Activated naive CD4-positive, alpha-beta T cell treated with anti-CD3 and anti-CD28 coated beads, Interleukin-2, amount 10 ng/mL, durations not matched to agents 7 days and 5 days (primary cell): ENCODE data around the gene UBE2S.
A peak's percentile ranks its signal among the peaks of the same experiment; 100 is the strongest.
"Not testable (repeated sequence)": the region's sequence is repeated elsewhere in the genome, so short reads cannot be mapped to it uniquely, and the experiment has no call there.

Experiments
- CTCF ChIA-PET: fragments of 350-600 bp; sonication (Branson Sonifier 250); formaldehyde crosslinking; loops from one replicate; lab custom pipeline; 2021; ENCODE audit warnings: antibody characterized with exemption; lab: Charles Lee
- DNase-seq: peaks from one replicate; pipeline ENCODE4 v3.0.0-alpha.2; 2020
- H3K27ac Mint-ChIP-seq: one replicate; pipeline ENCODE4 v1.8.0; 2021; ENCODE audit warnings: mild to moderate bottlenecking, moderate library complexity, mixed read lengths
- H3K27me3 Mint-ChIP-seq: one replicate; pipeline ENCODE4 v1.8.0; 2021; ENCODE audit warnings: mild to moderate bottlenecking, mixed read lengths
- H3K36me3 Mint-ChIP-seq: one replicate; pipeline ENCODE4 v1.8.0; 2021; ENCODE audit warnings: mixed read lengths
- H3K4me1 Mint-ChIP-seq: one replicate; pipeline ENCODE4 v1.8.0; 2021; ENCODE audit warnings: mixed read lengths
- H3K4me3 Mint-ChIP-seq: one replicate; pipeline ENCODE4 v1.8.0; 2021; ENCODE audit warnings: mild to moderate bottlenecking, moderate library complexity, mixed read lengths
- H3K9me3 Mint-ChIP-seq: one replicate; pipeline ENCODE4 v1.8.0; 2021; ENCODE audit warnings: mixed read lengths

UBE2S gene

DNA sequence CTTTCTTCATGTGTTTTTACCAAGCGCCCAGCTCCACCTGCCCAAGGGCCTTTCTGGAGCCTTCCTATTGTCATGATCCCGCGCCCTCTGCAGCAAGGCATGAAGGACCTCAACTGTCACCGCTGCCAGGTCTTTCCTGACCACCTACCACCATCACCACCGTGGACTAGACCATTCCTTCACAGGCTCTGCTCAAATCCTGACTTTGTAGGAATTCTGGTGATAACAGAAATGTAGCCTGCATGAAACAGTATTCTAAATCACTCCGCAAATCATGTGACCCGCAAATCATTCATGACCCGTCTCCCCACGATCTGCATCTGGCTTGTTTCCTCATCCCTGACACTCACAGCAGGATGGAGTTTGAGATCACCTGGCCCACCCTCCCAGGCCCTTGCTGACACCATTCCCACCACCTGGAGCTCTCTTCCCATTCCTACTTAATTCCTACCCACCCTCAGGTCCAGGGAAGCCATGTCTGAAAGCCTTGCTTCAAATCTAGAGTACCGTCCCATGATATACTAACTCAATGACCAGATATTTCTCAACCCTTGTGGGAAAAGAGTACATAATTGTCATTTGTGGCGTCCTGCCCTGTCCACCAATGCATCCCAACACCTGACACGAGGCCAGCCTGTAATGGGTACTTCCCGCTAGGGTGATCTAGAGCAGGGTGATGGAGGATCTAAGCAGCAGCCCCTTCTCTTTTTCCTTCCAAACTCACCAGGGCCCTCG, 1.3 kb downstream of the UBE2S start:
- H3K9me3 Mint-ChIP-seq, result peaks cover 13% of the 10 kb centered on the region
- H3K27me3 Mint-ChIP-seq, result peaks cover 18% of the 10 kb centered on the region
- H3K4me3 Mint-ChIP-seq, result peak overlapping the region; percentile 95
- CTCF ChIA-PET, result interaction anchor here (1.0 kb wide), 1 partner anchor 48 kb away, joined by 3 read pairs; no protein-coding TSS in a partner anchor
- H3K4me1 Mint-ChIP-seq, result peaks cover 53% of the 10 kb centered on the region
- peak overlapping the region; percentile 86 for H3K27ac Mint-ChIP-seq
- H3K36me3 Mint-ChIP-seq, result peaks cover 53% of the 10 kb centered on the region
- DNase-seq, result no peak

- CTCF ChIA-PET, result no interaction called here
- DNase-seq, result no peak
- peaks cover 53% of the 10 kb centered on the region for H3K4me1 Mint-ChIP-seq
- peaks cover 58% of the 10 kb centered on the region for H3K36me3 Mint-ChIP-seq
- peak overlapping the region; percentile 86 for H3K27ac Mint-ChIP-seq
- H3K4me3 Mint-ChIP-seq, result peak overlapping the region; percentile 95
- H3K27me3 Mint-ChIP-seq, result peaks cover 12% of the 10 kb centered on the region
- peaks cover 13% of the 10 kb centered on the region for H3K9me3 Mint-ChIP-seq
These were observed 1.9 kb downstream of the UBE2S start for GRCh38 chr19:55405638-55406037.

GRCh38 chr19:55402509-55402908, 5.1 kb downstream of the UBE2S start:
- no peak for DNase-seq
- Mint-ChIP-seq H3K36me3 (peaks cover 53% of the 10 kb centered on the region), H3K9me3 (no peaks in the 10 kb centered on the region), H3K27me3 (no peaks in the 10 kb centered on the region), H3K4me3 (no peak overlapping the region), H3K4me1 (peaks cover 51% of the 10 kb centered on the region), H3K27ac (no peak overlapping the region)
- CTCF ChIA-PET, result interaction anchor here (0.5 kb wide), 1 partner anchor 272 kb away, joined by 3 read pairs; no protein-coding TSS in a partner anchor

DNA sequence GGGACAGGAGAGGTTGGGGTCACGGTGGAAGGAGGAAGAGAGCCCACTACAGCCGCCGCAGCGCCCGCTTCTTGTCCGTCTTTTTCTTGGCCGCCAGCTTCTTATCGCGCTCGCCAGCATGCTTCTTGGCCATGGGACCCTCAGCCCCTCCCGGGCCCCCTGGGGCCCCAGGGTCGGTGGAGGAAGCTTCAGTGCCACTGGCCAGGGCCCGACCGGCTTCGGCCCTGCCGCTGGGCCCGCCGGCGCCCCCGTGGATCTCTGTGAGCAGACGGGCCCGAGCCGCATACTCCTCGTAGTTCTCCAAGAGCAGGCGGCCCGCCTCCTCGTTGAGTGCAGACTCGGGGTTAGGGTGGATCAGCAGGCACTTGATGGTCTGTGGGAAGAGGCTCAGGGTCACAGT, 6.2 kb downstream of the UBE2S start:
- H3K27ac Mint-ChIP-seq, DNase-seq, CTCF ChIA-PET, H3K27me3 Mint-ChIP-seq, H3K9me3 Mint-ChIP-seq, H3K4me3 Mint-ChIP-seq: not testable (repeated sequence)
- H3K36me3 Mint-ChIP-seq, result peaks cover 49% of the 10 kb centered on the region
- peaks cover 49% of the 10 kb centered on the region for H3K4me1 Mint-ChIP-seq

- no peaks in the 10 kb centered on the region for H3K9me3 Mint-ChIP-seq
- DNase-seq, result no peak
- peak overlapping the region; percentile 54 for H3K27ac Mint-ChIP-seq
- CTCF ChIA-PET, result no interaction called here
- H3K27me3 Mint-ChIP-seq, result no peaks in the 10 kb centered on the region
- H3K4me3 Mint-ChIP-seq, result no peak overlapping the region
- H3K36me3 Mint-ChIP-seq, result peaks cover 40% of the 10 kb centered on the region
- H3K4me1 Mint-ChIP-seq, result peaks cover 40% of the 10 kb centered on the region
These were observed 7.1 kb downstream of the UBE2S start for GRCh38 chr19:55400281-55401087.

DNA sequence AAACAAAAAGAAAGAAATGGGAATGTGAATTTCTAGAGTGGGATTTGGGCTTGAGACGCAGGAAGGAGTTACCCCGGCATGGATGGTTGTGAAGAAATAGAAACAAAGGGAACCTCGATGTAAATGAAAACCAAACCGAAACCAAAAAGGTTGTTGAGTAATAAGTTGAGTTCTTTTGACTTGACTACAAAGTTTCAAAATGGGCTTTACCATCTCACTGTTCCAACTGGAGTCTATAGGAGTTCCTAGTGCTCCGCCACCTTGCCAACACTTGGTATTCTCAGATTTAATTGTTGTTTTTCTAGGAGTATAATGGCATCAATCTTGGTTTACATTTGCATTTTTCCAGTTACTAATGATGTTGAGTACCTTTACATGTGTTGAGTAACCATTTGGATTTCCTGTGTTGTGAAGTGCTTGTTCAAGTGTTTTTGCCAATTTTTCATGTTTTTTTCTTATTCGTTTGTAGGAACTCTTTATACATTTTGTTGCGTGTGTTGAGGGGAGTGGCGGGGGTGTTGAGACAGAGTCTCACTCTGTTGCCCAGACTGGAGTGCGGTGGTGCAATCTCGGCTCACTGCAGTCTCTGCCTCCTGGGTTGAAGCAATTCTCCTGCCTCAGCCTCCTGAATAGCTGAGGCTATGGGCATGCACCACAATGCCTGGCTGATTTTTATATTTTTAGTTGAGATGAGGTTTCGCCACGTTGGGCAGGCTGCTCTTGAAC, 9.2 kb downstream of the UBE2S start:
- CTCF ChIA-PET, result interaction anchor here (1.5 kb wide), 1 partner anchor 20 kb away, joined by 3 read pairs; no protein-coding TSS in a partner anchor
- Mint-ChIP-seq H3K9me3 (no peaks in the 10 kb centered on the region), H3K27ac (peak overlapping the region; percentile 72), H3K27me3 (no peaks in the 10 kb centered on the region), H3K4me1 (peaks cover 28% of the 10 kb centered on the region), H3K4me3 (no peak overlapping the region), H3K36me3 (peaks cover 28% of the 10 kb centered on the region)
- no peak for DNase-seq

DNA sequence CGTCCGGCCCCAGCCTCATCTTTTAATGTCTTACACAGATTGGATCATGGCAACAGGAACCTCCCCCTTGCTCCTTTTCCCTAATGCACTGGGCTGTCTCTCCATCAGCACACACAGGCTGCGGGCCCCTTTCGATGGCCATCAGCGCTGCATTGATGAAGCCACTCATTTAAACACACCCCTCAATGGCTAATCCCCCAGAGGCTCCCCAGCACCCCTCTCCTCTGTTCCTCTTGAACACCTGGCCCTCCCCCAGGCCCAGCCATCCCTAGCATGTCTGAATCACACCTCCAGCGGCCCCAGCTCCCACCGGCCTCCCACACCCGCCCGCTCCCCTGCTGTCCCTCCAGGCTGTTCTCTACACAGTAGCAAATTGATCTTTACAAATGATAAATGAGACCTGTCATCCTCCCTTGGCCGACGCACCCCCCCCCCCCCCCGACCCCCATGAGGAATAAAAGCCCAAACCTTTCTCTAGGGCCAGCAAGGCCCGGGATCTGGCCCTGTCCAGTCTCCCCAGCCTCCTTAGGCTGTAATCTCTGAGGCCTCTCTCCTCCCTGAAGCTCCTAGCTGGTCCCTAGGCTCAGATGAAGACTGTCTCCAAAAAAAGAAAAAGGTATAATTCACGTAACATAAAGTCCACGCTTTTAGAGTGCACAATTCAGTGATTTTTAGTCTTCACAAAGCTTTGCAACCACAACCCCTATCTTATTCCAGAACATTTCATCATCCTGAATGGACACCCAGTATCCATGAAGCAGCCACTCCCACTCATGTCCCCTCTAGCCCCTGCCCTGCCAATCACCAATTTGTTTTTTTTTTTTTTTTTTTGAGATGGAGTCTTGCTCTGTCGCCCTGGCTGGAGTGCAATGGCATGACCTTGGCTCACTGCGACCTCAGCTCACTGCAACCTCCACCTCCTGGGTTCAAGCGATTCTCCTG, 14.5 kb downstream of the UBE2S start:
- H3K4me1 Mint-ChIP-seq, result peaks cover 30% of the 10 kb centered on the region
- H3K4me3 Mint-ChIP-seq, result no peak overlapping the region
- no peaks in the 10 kb centered on the region for H3K9me3 Mint-ChIP-seq
- peaks cover 24% of the 10 kb centered on the region for H3K36me3 Mint-ChIP-seq
- no peaks in the 10 kb centered on the region for H3K27me3 Mint-ChIP-seq
- CTCF ChIA-PET, result no interaction called here
- no peak overlapping the region for H3K27ac Mint-ChIP-seq
- no peak for DNase-seq

- H3K9me3 Mint-ChIP-seq, result no peaks in the 10 kb centered on the region
- H3K27me3 Mint-ChIP-seq, result no peaks in the 10 kb centered on the region
- no peak overlapping the region for H3K4me3 Mint-ChIP-seq
- no peak overlapping the region for H3K27ac Mint-ChIP-seq
- H3K36me3 Mint-ChIP-seq, result peaks cover 35% of the 10 kb centered on the region
- H3K4me1 Mint-ChIP-seq, result peaks cover 38% of the 10 kb centered on the region
- CTCF ChIA-PET, result no interaction called here
- DNase-seq, result no peak
These were observed 15.6 kb downstream of the UBE2S start for GRCh38 chr19:55391702-55392615.

DNA sequence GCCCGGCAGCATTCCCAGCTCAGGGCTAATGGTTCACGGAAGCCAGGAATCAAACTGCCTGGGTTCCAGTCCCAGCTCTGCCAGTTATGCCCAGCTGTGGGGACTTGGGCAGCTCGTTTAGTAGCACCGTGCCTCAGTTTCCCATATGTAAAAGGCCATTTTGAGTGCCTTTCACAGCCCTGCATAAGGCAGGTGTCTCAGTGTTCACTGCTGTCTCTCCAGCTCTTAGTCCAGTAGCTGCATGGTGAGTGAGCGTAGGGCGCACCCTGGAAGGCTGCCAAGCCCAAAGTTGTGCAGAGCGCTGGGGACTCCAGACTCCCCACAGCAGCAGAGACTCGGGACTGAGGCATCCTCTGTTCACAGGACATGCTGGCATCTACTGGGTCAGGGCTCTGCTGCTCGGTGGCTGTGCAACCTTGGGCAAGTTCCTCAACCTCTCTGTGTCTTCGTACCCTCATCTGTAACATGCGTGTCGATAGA, 16.4 kb downstream of the UBE2S start:
- no peaks in the 10 kb centered on the region for H3K27me3 Mint-ChIP-seq
- no peak overlapping the region for H3K27ac Mint-ChIP-seq
- peaks cover 44% of the 10 kb centered on the region for H3K4me1 Mint-ChIP-seq
- CTCF ChIA-PET, result no interaction called here
- H3K9me3 Mint-ChIP-seq, result no peaks in the 10 kb centered on the region
- peaks cover 42% of the 10 kb centered on the region for H3K36me3 Mint-ChIP-seq
- H3K4me3 Mint-ChIP-seq, result no peak overlapping the region
- no peak for DNase-seq

GRCh38 chr19:55390461-55390880, 17.1 kb downstream of the UBE2S start:
- DNase-seq, result no peak
- Mint-ChIP-seq H3K4me1 (peaks cover 46% of the 10 kb centered on the region), H3K27me3 (no peaks in the 10 kb centered on the region), H3K27ac (no peak overlapping the region), H3K9me3 (no peaks in the 10 kb centered on the region), H3K4me3 (no peak overlapping the region), H3K36me3 (peaks cover 49% of the 10 kb centered on the region)
- CTCF ChIA-PET, result interaction anchor here (1.0 kb wide), 1 partner anchor 89 kb away, joined by 3 read pairs; no protein-coding TSS in a partner anchor

DNA sequence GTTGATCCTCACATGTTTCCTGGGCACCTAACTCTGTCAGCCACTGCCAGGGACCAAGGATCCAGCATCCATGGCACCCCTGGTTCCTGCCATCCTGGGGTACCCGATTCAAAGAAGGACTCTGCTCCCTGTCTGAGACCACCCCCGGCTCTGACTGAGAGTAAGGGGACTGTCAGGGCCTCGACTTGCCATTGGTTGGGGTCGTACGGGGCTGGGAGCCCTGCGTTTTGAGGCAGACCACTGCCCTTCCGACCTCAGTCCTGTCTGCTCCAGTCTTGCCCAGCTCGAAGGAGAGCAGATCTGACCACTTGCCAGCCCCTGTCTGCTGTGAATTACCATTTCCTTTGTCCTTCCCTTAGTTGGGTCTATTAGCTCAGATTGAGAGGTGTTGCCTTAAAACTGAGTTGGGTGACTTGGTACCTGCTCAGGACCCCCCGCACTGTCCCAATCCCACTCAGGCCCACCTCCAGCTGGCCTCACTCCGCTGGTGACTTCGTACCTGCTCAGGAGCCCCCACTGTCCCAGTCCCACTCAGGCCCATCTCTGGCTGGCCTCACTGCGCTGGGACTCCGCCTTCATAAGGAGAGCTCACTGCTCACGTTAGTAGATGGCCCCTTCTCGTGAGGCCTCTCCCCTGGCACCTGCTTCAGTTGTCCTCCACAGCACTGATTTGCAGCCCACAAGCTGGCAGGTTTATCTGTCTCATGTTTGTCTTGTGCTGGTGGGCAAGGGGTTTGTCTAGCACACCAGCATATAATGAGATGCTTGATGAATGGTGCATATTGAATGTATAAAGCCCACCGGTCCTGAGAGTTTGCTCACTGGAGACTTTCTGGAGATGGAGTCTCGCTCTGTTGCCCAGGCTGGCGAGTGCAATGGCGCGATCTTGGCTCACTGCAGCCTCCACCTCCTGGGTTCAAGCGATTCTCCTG, 17.9 kb downstream of the UBE2S start:
- Mint-ChIP-seq H3K27ac (no peak overlapping the region), H3K9me3 (no peaks in the 10 kb centered on the region), H3K27me3 (no peaks in the 10 kb centered on the region), H3K4me1 (peaks cover 52% of the 10 kb centered on the region), H3K36me3 (peaks cover 49% of the 10 kb centered on the region), H3K4me3 (no peak overlapping the region)
- DNase-seq, result no peak
- CTCF ChIA-PET, result interaction anchor here (1.0 kb wide), 1 partner anchor 88 kb away, joined by 3 read pairs; no protein-coding TSS in a partner anchor
